Nephron progenitor cell (in vitro differentiated cells): ENCODE results near the gene MRPL16.
"Not testable (repeated sequence)": the region's sequence is repeated elsewhere in the genome, so short reads cannot be mapped to it uniquely, and the experiment has no call there.

ENCODE experiments used
- DNase-seq: peaks from one replicate; pipeline ENCODE4 v3.0.0; 2021
- H3K27ac Mint-ChIP-seq: 2 replicates; pipeline ENCODE4 v1.8.0; 2021; ENCODE audit warnings: mild to moderate bottlenecking, moderate library complexity, mixed read lengths
- H3K27me3 Mint-ChIP-seq: 2 replicates; pipeline ENCODE4 v1.8.0; 2021; ENCODE audit warnings: mild to moderate bottlenecking, low read depth, mixed read lengths; ENCODE audit not compliant: poor library complexity
- H3K36me3 Mint-ChIP-seq: 2 replicates; pipeline ENCODE4 v1.8.0; 2021; ENCODE audit warnings: low read depth, mixed read lengths
- H3K4me1 Mint-ChIP-seq: 2 replicates; pipeline ENCODE4 v1.8.0; 2021; ENCODE audit warnings: mixed read lengths
- H3K4me3 Mint-ChIP-seq: 2 replicates; pipeline ENCODE4 v1.8.0; 2021; ENCODE audit warnings: mild to moderate bottlenecking, moderate library complexity, mixed read lengths
- H3K9me3 Mint-ChIP-seq: 2 replicates; pipeline ENCODE4 v1.8.0; 2021; ENCODE audit warnings: mild to moderate bottlenecking, moderate library complexity, mixed read lengths
- TF ChIP-seq, protein P1 (sequence below): fragments of 200-600 bp; sonication (generic); IDR thresholded peaks from 2 replicates; pipeline ENCODE4 v1.5.0; 2021; ENCODE audit warnings: antibody characterized with exemption

The MRPL16 gene

DNA sequence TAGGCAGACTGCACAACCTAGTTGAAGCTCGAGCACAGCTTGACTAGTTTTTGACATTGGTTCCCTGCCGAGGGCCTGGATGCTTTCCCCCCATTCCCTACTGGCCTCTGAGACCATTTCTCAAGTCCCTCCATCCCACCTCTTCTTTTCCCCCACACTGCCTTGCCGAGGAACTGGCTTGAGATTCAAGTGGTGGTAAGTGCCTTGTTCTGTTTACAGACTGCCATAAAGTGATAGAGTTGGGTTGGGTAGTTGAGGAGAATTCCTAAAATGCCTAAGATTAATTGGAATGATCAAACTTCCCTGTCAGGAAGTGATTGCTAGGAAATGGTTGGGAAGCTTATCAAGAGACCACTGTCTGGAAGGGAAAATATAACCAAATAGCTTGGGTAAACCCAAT lies 16.2 kb downstream of the MRPL16 start:
- Mint-ChIP-seq H3K36me3 (no peaks in the 10 kb centered on the region), H3K9me3 (no peaks in the 10 kb centered on the region), H3K27ac (no peak overlapping the region), H3K4me3 (no peak overlapping the region), H3K4me1 (peaks cover 23% of the 10 kb centered on the region), H3K27me3 (peaks cover 4% of the 10 kb centered on the region)
- TF ChIP-seq, protein P1, sequence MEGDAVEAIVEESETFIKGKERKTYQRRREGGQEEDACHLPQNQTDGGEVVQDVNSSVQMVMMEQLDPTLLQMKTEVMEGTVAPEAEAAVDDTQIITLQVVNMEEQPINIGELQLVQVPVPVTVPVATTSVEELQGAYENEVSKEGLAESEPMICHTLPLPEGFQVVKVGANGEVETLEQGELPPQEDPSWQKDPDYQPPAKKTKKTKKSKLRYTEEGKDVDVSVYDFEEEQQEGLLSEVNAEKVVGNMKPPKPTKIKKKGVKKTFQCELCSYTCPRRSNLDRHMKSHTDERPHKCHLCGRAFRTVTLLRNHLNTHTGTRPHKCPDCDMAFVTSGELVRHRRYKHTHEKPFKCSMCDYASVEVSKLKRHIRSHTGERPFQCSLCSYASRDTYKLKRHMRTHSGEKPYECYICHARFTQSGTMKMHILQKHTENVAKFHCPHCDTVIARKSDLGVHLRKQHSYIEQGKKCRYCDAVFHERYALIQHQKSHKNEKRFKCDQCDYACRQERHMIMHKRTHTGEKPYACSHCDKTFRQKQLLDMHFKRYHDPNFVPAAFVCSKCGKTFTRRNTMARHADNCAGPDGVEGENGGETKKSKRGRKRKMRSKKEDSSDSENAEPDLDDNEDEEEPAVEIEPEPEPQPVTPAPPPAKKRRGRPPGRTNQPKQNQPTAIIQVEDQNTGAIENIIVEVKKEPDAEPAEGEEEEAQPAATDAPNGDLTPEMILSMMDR, result no peak
- DNase-seq, result no peak

DNA sequence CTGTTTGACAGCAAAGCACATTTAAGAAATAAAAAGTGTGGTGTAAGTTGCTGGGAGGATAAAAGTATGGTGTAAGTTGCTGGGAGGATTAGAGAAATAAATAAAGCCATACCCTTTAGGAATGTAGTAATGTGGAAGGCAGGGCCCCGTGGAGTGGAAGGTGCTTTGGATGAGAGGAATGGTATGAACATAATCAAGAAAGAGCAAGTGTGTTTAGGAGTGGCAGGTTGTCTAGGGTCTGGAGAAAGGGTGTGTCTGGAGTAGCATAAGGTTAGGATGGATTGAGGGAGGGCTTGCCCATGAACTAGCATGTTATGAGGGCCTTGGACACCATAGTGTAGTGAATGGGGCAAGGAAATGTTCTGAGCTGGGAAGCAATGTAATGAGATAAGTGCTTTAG lies 18.1 kb downstream of the MRPL16 start:
- no peak for DNase-seq
- no peak overlapping the region for H3K4me3 Mint-ChIP-seq
- peaks cover 11% of the 10 kb centered on the region for H3K36me3 Mint-ChIP-seq
- H3K4me1 Mint-ChIP-seq, result peaks cover 23% of the 10 kb centered on the region
- TF ChIP-seq, protein P1, result no peak
- H3K9me3 Mint-ChIP-seq, result no peaks in the 10 kb centered on the region
- H3K27ac Mint-ChIP-seq, result no peak overlapping the region
- peaks cover 8% of the 10 kb centered on the region for H3K27me3 Mint-ChIP-seq

DNA sequence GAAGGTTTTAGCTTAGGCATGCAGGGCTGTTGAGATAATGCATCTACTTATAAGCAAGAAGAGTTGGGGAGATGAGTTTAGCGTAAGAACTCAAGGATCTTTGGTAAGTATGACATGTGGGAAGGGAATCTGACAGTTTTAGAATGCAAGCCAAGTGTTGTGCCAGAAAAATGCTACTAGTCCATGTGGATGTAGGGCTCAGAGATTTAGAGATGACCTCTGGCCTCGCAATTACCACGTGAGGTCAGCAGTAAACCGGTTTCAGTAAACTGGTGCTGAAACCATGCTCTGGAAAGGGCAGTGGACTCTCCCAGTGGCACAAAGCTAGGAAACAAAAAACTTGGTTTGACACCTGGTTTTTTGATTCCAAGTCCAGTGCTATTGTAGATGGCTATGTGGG lies 18.9 kb downstream of the MRPL16 start:
- Mint-ChIP-seq H3K36me3 (peaks cover 12% of the 10 kb centered on the region), H3K9me3 (no peaks in the 10 kb centered on the region), H3K4me3 (no peak overlapping the region), H3K27ac (no peak overlapping the region), H3K27me3 (peaks cover 8% of the 10 kb centered on the region), H3K4me1 (peaks cover 23% of the 10 kb centered on the region)
- DNase-seq, result no peak
- TF ChIP-seq, protein P1, result no peak

DNA sequence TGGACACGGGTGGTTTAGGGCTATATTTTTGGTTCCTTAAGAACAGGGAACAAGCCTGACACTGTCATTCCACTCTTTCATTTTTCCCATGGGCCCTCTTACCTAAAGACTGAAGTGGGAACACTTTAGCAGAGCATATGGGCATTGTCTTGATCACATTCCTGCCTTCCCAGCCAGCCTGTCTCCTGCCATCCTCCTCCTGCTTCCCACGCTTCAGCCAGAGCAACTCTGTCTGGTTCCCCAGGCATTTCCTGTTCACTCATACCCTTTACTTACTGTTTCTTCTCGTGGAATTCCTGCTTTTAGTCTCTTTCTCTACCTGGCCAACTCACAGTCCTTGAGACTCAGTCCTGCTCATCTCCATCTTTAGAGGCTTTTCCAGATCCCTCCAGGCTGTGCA lies 22.8 kb downstream of the MRPL16 start:
- Mint-ChIP-seq H3K36me3 (peaks cover 27% of the 10 kb centered on the region), H3K27ac (peak overlapping the region; percentile 60), H3K4me3 (no peak overlapping the region), H3K4me1 (peaks cover 20% of the 10 kb centered on the region), H3K9me3 (peaks cover 6% of the 10 kb centered on the region), H3K27me3 (peaks cover 4% of the 10 kb centered on the region)
- TF ChIP-seq, protein P1, result no peak
- DNase-seq, result no peak

DNA sequence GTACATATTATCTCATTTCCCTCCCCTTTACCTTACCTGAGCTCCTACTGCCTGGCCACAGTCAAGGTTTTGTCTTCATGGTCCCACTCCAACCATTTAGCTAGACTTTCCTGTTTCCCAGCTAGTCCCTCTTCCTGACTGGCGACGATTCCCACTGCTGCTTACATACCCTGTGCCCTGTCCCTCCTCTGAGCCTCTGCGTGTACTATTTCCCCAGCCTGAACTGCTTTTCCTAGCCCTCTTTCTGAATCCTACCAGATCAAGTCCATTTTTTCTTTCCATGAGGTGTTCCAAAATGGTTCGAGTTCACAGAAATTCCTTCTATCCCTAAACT lies 23.4 kb downstream of the MRPL16 start:
- H3K27ac Mint-ChIP-seq, result peak overlapping the region; percentile 36
- no peak for DNase-seq
- TF ChIP-seq, protein P1, result no peak
- H3K36me3 Mint-ChIP-seq, result peaks cover 29% of the 10 kb centered on the region
- H3K9me3 Mint-ChIP-seq, result peaks cover 6% of the 10 kb centered on the region
- peaks cover 4% of the 10 kb centered on the region for H3K27me3 Mint-ChIP-seq
- no peak overlapping the region for H3K4me3 Mint-ChIP-seq
- H3K4me1 Mint-ChIP-seq, result peaks cover 14% of the 10 kb centered on the region

DNA sequence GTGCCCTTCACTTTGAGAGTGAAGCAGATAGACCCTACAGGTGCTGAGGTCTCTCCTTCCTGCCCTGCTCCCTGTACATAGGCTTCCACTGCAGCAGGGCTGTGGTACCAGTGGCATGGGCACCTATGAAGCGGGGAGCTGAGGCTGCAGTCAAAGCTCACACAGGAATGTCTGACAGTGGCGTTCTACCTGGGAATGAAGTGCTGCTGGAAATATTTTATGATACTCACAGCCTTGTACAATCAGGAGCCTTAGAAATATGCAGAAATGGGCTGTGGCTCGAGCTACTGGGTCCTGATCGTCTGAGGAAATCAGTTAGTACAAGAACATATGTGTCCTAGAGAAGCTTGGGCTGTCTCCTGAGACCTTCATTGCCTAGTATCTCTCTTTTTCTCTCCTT lies 24.8 kb downstream of the MRPL16 start:
- H3K27ac Mint-ChIP-seq, result no peak overlapping the region
- DNase-seq, result no peak
- peaks cover 6% of the 10 kb centered on the region for H3K9me3 Mint-ChIP-seq
- TF ChIP-seq, protein P1, result no peak
- H3K4me1 Mint-ChIP-seq, result peaks cover under 1% of the 10 kb centered on the region
- no peak overlapping the region for H3K4me3 Mint-ChIP-seq
- peaks cover 37% of the 10 kb centered on the region for H3K36me3 Mint-ChIP-seq
- peaks cover 4% of the 10 kb centered on the region for H3K27me3 Mint-ChIP-seq

DNA sequence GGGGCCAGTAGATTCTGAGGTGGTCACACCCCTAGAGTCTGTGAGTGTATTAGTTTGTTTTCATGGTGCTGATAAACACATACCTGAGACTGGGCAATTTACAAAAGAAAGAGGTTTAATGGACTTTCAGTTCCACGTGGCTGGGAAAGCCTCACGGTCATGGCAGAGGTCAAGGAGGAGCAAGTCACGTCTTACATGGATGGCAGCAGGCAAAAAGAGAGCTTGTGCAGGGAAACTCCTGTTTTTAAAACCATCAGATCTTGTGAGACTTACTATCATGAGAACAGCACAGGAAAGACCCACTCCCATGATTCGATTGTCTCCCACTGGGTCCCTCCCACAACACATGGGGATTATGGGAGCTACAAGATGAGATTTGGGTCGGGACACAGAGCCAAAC lies 26.1 kb downstream of the MRPL16 start:
- peaks cover 42% of the 10 kb centered on the region for H3K36me3 Mint-ChIP-seq
- not testable (repeated sequence) for H3K4me1 Mint-ChIP-seq, H3K4me3 Mint-ChIP-seq, H3K27ac Mint-ChIP-seq, H3K9me3 Mint-ChIP-seq, DNase-seq, H3K27me3 Mint-ChIP-seq
